ENCODE measurements around the gene MADCAM1.

The MADCAM1 gene

DNA sequence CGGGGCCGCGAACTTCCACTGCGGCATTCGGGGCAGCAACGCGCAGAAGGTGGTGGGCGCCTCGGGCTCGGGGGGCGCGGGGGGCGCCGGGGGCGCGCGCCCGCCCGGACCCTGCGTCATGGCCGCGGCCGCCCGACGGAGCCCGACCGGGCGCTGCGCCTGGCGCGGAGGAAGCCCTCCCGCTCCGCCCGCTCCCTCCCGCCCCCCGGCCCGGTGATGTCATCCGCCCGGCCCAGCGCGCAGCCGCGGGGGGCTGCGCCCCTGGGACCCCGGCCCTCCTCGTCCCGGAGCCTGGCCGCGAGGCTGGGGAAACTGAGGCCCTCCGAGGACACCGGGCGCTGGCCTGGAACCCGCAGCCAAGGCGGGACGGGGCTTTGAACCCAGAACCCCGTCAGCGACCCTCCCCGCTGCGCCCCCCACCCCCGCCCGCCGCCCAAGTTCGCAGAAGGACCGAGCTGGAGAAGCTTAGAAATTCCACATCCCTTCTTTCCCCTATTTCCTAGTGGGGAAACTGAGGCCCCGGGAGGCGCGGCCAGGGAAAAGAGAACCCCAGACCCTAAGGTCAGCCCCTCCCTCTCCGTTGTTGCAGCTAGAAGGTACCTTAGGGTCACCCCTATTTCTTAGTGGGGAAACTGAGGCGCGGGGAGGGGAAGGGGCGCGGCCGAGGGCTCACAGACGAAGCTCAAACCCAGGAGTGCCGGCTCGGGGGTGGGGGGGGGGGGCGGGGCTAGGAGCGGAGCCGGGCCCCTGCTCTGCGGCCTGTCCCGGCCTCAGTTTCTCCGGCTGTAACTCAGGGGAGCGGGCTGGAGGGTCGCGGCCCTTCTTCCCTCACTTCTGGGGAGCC, 35.2 kb upstream of the MADCAM1 start, which contains the start of gene SHC2:
TSS of gene SHC2 (minus strand) at position 157 of the 844 bp plus-strand sequence. CDS start at position 120, 37 bp downstream.
- TF ChIP-seq ZFX (IDR thresholded peaks at IDR 0.05) = no peak
- TF ChIP-seq, protein P1, sequence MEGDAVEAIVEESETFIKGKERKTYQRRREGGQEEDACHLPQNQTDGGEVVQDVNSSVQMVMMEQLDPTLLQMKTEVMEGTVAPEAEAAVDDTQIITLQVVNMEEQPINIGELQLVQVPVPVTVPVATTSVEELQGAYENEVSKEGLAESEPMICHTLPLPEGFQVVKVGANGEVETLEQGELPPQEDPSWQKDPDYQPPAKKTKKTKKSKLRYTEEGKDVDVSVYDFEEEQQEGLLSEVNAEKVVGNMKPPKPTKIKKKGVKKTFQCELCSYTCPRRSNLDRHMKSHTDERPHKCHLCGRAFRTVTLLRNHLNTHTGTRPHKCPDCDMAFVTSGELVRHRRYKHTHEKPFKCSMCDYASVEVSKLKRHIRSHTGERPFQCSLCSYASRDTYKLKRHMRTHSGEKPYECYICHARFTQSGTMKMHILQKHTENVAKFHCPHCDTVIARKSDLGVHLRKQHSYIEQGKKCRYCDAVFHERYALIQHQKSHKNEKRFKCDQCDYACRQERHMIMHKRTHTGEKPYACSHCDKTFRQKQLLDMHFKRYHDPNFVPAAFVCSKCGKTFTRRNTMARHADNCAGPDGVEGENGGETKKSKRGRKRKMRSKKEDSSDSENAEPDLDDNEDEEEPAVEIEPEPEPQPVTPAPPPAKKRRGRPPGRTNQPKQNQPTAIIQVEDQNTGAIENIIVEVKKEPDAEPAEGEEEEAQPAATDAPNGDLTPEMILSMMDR (conservative IDR thresholded peaks at IDR 0.05) = no peak
- H3K27ac ChIP-seq = peak within 1 kb of the TSS; percentile 60

DNA sequence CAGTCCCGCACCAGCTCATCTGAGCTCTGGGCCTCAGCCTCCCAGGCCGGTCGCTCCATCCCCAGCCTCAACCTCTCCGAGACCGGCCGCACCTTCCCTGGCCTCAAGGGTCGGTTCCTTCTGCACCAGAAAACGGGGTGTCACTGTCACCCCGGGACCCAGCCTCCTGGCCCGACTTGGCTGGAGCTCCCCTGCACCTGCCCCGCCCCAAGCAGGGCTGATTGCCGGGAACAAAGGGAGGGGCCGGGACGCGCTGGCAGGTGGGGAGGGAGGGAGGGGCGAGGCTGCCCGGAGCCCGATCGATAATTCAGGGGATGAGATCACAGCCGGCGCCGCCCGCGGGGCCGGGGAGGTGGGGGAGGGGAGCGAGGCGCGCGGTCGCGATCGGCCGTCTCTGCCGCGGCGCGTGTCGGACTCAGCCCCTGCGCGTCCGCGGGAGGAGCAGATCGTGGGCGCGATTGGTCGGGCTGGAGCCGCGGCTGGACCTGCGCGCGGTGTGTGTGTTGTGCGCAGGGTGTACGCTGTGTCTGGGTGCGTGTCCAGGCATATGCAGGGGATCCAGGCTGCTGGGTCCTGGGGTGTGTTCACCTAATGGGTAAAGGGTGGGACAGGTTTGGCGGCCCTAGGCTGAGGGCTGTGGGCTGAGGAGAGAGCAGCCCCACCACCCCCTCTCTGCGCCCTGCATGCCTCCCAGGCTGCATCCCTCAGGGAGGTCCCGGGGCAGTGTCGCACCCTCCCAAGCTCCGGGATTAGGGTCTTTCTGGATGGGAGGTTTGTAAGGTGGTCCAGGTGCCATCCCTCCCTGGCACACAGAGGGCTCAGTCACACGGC, 34.4 kb upstream of the MADCAM1 start:
- no peak for TF ChIP-seq ZFX (IDR thresholded peaks at IDR 0.05)
- TF ChIP-seq, protein P1 (conservative IDR thresholded peaks at IDR 0.05) = no peak
- H3K27ac ChIP-seq = 0 out of 2 replicates have a peak overlapping the region, but pooled peaks have one; percentile 6

DNA sequence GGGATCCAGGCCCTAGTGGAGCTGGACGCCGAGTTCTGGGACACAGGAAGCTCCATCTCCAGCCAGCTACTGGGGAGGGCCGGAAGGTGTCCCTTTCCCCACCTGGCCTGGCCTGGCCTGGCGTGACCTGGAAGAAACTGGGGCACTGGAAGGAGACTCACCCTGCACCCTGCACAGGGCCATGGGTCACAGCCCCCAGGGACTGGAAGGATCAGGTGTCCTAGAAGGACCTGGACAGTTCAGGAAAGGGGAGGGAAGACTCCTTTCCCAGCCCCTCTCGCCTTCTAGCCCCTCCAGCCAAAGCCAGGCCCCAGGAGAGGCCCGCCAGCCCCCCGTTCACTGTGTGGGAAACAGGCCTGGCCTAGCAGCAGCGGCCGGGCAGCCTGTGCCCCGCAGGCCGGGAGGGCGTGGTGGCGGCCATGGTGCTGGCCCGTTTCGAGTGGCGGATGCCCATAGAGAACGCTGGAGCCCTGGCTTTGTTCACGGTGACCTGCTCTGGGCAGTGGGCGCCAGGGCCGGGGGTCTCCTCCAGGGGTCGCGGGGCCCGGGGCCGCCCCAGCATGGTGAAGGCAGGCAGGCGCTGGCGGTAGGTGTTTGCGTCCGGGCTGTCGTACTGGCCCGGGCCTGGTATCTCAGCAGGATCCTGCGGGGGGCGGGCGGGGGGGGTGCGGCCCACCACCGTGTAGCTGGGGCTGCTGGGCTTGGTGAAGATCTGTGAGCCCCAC, 32.6 kb upstream of the MADCAM1 start:
- no peak for TF ChIP-seq ZFX (IDR thresholded peaks at IDR 0.05)
- TF ChIP-seq, protein P1 (conservative IDR thresholded peaks at IDR 0.05) = no peak
- no peak overlapping the region for H3K27ac ChIP-seq

DNA sequence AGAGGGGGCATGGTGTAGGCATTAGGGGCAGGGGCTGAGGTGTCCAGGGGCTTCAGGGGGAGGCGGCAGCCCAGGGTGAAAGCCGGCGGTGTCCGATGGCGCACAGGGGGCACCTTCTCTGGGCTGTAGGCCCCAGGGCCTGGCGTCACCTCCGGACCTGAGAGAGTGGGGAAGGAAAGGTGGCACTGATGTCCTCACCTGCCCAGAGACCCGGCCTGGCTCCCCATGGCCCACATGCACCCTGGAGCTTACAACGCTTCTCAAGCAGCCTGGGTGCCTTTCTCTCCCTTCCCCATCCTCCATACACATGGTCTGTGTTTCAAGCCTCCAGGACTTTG, 32.1 kb upstream of the MADCAM1 start:
- no peak overlapping the region for H3K27ac ChIP-seq
- no peak for TF ChIP-seq ZFX (IDR thresholded peaks at IDR 0.05)
- TF ChIP-seq, protein P1 (conservative IDR thresholded peaks at IDR 0.05) = no peak

DNA sequence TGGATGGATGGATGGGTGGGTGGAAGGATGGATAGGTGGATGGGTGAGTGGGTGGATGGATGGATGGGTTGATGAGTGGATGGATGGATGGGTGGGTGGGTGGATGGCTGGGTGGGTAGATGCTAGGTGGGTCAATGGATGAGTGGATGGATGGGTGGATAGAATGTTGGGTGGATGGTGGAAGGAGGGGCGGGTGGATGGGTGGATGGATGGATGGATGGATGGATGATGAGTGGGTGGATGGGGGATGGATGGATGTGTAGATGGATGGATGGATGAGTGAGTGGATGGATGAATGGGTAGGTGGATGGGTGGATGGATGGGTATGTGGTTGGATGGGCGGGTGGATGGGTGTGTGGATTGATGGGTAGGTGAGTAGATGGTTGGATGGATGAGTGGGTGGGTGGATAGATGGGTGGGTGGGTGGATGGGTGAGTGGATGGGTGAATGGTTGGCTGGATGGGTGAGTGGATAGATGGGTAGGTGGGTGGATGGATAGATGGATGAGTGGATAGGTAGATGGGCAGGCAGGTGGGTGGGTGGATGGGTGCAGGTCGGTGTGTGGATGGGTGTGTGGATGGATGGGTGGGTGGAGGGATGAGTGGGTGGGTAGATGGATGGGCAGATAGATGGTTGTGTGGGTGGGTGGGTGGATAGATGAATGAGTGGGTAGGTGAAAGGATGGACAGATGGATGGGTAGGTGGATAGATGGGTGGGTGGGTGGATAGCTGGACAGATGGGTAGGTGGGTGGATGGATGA, 31.1 kb upstream of the MADCAM1 start:
- TF ChIP-seq, protein P1 (conservative IDR thresholded peaks at IDR 0.05) = no peak
- no peak for TF ChIP-seq ZFX (IDR thresholded peaks at IDR 0.05)
- no peak overlapping the region for H3K27ac ChIP-seq

DNA sequence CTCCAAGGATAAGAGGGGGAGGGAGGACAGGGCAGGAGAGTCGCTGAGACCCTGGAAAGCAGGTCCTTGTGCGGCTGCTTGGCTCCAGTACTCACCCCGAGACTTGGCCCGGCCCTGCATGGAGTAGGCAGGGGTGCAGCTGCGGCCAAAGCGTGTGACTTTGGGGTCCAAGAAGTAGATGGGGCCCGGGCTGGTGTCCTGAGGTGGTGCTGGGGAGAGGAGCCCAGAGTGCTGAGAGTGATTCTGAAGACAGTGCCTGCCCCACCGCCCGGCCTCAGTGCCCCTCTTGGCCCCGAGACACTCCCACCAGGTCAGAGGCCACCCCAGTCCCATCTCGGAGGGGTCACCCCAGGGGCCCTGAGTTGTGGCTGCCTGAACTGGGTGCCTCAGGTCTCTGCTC, 28.7 kb upstream of the MADCAM1 start:
- TF ChIP-seq, protein P1 (conservative IDR thresholded peaks at IDR 0.05) = no peak
- no peak overlapping the region for H3K27ac ChIP-seq

Measured in C4-2B (cell line).